D721Med (cell line): ENCODE results near the gene MS4A10.
"Not testable (repeated sequence)": the region's sequence is repeated elsewhere in the genome, so short reads cannot be mapped to it uniquely, and the experiment has no call there.

Experiments
- DNase-seq: peaks from one replicate; pipeline ENCODE4 v3.0.0; 2011; ENCODE audit warnings: low spot score; ENCODE audit not compliant: insufficient read length
- FAIRE-seq: peaks from 2 replicates; lab custom pipeline; 2011; peaks lifted over from hg19 to GRCh38; lab: Jason Lieb, UNC
- TF ChIP-seq, protein P1 (sequence below): IDR thresholded peaks from 2 replicates; pipeline ENCODE4 v1.5.1; 2012; ENCODE audit warnings: mild to moderate bottlenecking, control low read depth; ENCODE audit not compliant: insufficient read depth; ENCODE audit errors: missing control alignments

MS4A10 gene

DNA sequence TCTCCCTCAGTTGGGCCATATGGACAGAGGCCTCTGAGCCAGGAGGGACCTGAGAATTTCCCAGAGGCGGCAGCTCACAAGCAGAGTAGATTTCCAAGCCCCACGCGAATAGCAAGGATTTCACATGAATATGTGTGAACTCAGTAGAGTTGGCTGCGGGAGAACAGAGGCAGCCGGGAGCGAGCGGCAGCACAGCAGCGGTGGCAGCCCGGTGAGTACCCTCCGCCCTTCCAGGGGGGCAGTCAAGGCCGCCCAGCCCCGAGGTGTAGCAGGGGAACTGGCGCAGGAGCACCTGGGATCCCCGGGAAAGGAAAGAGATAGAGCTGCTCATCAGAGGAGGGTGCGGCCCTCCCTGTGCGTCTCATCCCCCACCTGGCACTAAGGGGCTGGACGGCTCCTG lies 36.9 kb upstream of the MS4A10 start:
- TF ChIP-seq, protein P1, sequence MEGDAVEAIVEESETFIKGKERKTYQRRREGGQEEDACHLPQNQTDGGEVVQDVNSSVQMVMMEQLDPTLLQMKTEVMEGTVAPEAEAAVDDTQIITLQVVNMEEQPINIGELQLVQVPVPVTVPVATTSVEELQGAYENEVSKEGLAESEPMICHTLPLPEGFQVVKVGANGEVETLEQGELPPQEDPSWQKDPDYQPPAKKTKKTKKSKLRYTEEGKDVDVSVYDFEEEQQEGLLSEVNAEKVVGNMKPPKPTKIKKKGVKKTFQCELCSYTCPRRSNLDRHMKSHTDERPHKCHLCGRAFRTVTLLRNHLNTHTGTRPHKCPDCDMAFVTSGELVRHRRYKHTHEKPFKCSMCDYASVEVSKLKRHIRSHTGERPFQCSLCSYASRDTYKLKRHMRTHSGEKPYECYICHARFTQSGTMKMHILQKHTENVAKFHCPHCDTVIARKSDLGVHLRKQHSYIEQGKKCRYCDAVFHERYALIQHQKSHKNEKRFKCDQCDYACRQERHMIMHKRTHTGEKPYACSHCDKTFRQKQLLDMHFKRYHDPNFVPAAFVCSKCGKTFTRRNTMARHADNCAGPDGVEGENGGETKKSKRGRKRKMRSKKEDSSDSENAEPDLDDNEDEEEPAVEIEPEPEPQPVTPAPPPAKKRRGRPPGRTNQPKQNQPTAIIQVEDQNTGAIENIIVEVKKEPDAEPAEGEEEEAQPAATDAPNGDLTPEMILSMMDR = no peak
- DNase-seq (no peak), FAIRE-seq (no peak)

DNA sequence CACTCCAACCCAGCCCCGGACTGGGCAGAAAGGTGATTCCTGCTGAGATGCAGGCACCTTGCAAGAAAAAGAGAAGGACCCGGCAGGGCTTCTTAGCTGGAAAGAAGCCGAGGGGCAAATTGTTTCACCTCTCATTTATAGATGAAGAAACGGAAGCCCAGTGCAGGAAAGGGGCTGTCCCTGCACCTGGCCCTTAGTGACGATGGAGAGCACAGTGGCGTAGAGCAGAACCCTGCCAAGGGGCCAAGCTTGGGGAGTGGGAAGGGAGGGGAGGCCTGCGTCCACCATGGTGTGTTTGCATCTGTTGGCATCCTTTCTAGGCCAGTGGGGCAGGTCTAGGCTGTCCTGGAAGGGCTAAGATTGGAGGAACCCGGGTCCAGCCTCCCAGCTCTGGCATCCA lies 36.3 kb upstream of the MS4A10 start:
- no peak for DNase-seq
- TF ChIP-seq, protein P1 = no peak
- no peak for FAIRE-seq

DNA sequence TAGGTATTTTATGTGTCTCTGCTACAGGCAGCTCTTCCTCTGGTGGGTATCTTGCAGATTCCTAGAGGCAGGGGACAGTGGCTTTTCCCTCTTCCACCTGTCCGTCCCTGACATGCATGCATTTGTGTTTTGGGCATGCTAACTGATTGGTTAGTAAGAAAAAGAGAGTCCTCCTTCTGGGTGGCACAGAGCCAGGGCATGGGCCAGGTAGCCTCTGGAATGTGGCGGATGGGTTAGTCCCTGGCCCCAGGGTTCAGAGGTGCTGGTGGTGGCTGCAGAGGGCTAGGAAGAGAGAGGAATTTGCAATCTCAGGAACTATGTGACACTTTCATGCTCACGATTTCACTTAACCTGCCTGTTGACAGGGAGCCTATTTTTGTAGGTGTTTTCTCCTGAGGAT lies 34.2 kb upstream of the MS4A10 start:
- TF ChIP-seq, protein P1 = no peak
- FAIRE-seq (no peak), DNase-seq (no peak)

DNA sequence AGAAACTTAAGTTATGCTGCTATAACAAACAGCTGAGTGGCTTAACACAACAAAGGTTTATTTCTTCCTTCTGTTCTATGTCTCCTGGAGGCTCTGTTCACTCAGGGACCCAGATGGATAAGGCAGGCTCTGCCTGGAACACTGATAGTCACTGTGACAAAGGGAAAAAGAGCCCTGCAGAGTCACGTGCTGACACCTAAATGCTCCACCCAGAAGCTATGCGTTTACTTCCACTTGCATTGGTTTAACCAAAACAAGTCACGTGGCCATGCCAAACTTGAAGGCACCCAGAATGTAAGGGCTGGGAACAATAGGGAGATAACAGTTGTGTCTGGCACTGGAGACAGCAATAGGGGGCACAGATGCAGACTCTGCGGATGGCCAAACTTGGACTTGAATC lies 31.8 kb upstream of the MS4A10 start:
- DNase-seq (no peak), FAIRE-seq (no peak)
- TF ChIP-seq, protein P1 = no peak

DNA sequence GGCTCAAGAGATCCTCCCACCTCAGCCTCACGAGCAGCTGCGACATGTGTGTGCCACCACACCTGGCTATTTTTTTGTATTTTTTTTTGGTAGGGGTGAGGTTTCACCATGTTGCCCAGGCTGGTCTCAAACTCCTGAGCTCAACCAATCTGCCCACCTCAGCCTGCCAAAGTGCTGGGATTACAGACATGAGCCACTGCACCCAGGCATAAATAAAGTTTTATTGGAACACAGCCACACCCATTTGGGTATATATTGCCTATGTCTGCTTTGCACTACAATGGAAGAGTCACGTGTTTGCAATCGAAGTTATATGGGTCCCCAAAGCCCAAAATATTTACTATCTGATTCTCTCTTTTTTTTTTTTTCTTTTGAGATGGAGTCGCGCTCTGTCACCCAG lies 30.2 kb upstream of the MS4A10 start:
- TF ChIP-seq, protein P1 = no peak
- DNase-seq = no peak
- no peak for FAIRE-seq

DNA sequence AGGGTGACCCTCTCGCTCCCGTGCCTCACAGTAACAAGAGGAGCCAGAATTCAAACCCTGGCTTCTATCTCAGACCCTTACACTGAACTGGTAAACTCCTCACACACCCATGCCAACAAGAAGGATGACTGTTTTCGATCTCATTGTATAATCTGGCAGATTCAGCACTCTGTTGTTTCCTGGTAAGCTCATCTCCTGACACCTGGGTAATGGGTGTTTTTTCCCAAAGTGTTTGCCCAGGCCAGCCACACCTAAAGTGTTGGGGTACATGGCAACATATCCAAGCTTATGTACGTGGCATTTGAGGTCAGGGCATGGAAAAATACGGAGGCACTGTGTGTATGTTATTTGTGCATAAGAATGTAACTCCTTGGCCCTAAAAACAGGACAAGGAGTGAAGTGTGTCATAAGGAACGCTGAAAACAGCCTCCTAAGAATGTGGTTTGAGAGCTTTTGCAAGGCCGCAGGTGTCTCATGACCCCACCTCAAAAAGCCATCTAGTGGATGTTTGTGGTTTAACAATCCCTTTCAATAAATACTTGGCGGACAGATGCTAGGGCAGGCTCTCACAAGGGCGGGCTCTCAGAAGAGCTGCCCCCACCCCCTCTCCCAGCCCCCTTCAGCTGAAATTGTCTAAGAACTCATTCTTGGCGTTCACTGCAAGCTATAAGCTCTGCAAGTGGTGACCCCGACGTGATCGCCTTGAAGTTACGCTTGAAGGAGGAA lies 28.7 kb upstream of the MS4A10 start, which contains the start of gene MS4A15:
Gene MS4A15, plus strand, starts transcription at position 561 of the 726 bp plus-strand sequence. CDS start 6,867 bp downstream, outside the sequence.
- no peak for FAIRE-seq
- TF ChIP-seq, protein P1 = peak; percentile 29

DNA sequence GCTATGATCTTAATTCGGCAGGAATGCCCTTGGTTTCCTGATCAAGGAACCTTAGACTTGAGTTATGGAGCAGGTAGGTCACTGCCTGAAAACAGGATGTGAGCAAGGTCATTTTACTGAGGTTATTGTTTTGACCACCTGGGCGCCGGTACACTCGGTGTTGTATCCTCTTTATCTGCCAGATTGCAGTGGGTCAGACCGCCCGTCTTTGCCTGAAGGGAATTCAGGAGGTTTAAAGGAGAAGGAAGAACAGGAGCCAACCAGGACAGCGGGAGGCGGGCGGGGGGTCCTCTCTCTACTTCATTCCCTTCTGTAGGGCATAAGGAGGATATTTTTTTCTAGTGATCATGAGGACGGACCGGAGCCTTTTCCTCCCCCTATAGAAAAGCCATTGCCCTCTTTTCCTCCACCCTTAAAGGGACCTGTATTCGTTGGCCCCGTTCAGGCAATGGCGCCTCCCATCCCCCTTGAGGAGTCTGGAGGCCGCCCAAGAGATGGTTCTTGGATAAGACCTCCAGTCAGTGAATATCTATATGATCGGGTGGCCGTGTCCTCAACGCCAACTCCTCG lies 27.8 kb upstream of the MS4A10 start:
- FAIRE-seq = no peak
- TF ChIP-seq, protein P1 = no peak
- no peak for DNase-seq

More for the DNA sequence above, 28.7 kb upstream of the MS4A10 start, which contains the start of gene MS4A15:
- DNase-seq = no peak

DNA sequence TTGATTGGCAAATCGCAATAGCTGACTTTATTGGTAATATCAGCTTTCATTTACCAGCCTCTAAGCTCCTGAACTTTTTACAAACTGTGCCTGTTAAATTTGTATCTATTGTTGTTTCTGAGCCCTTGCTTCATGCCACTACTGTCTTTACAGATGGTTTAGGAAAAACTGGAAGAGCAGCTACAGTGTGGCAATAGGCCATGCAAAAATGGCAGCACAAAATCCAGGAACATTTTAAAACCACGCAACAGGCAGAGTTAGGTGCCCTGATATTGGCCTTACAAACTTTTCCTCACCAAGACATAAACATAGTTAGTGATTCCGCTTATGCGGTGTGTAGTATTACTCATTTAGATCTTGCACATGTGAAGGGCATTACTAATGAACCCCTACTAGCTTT lies 26.5 kb upstream of the MS4A10 start:
- FAIRE-seq = not testable (repeated sequence)

DNA sequence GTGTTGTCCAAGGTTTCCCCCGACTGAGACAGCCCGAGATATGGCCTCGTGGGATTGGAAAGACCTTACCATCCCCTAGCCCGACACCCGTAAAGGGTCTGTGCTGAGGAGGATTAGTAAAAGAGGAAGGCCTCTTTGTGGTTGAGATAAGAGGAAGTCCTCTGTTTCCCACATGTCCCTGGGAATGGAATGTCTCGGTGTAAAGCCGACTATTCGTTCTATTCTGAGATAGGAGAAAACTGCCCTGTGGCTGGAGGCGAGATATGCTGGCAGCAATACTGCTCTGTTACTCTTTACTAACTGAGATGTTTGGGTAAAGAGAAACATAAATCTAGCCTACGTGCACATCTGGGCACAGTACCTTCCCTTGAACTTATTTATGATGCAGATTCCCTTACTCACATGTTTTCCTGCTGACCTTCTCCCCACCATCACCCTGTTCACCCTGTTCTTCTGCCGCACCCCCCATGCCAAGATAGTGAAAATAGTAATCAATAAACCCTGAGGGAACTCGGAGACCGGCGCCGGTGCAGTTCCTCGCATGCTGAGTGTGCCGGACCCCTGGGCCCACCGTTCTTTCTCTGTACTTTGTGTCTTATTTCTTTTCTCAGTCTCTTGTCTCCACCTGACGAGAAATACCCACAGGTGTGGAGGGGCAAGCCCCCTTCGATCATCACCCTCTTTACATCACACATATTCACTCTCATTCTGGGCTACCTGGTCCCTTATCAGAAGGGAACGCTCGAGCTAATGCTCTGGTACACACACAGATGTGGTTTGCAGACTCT lies 25.5 kb upstream of the MS4A10 start:
- not testable (repeated sequence) for FAIRE-seq, DNase-seq

More for the DNA sequence above, 26.5 kb upstream of the MS4A10 start:
- DNase-seq = not testable (repeated sequence)
